Daoy (cell line): Measurements from ENCODE around the gene IQUB. TPM values are rescaled to one million over a fixed set of nuclear protein-coding genes. Genes with fewer than 3 reads are reported as not detected.
"Not testable (repeated sequence)": the region's sequence is repeated elsewhere in the genome, so short reads cannot be mapped to it uniquely, and the experiment has no call there.

Experiments used
- DNase-seq: peaks from one replicate; pipeline ENCODE4 v3.0.0-alpha.2; 2015; ENCODE audit warnings: low read depth
- total RNA-seq: library from RNA; depleted of rRNA; stranded (reverse); fragments of >200 nt; shearing (Covaris generic); gene quantifications from 2 replicates; pipeline ENCODE4 v1.2.3, GENCODE V29; 2014; rRNA removed

IQUB gene
- total RNA-seq = 0.74 and 1.0 TPM in 2 replicates

DNA sequence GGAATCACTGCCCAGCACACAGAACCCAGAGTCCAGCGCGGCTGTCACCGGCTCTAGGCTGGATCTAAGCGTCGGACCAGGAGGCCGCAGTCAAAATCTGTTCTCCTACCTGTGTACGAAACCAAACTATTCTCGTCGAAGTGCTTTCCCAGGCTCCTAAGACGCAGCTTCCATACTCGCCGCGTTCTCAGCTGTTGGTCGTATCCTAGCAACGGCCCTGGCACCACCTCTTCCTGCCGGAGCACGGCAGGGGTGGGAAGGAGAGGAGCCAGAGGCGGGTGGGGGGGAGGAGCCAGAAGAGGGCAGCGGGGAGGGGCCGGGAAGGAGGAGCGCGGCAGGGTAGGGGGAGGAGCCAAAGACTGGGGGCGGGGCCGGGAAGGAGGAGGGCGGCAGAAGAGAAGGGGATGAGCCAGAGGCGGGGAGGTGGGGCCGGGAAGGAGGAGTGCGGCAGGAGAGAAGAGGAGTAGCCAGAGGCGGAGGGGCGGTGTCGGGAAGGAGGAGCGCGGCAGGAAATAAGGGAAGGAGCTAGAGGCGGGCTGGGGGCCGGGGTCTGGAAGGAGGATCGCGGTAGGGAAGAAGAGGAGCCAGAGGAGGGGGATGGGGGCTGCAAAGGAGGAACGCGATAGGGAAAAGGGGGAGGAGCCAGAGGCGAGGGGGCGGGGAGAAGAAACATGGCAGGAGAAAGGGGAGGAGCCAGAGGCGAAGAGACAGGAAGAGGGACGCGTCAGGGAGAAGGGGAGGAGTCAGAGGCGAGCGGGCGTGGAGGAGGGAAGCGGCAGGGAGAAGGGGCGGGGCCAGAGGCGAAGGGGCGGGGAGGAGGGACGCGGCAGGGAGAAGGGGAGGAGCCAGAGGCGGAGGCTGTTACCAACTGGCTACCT, at the start of gene IQUB:
Gene IQUB (minus strand): TSS at position 213 of the 878 bp plus-strand sequence. CDS start 22,255 bp downstream, outside the sequence.
- peak; percentile 100 for DNase-seq

GRCh38 chr7:123583821-123584220, 49.4 kb upstream of the IQUB start:
- DNase-seq = no peak

DNA sequence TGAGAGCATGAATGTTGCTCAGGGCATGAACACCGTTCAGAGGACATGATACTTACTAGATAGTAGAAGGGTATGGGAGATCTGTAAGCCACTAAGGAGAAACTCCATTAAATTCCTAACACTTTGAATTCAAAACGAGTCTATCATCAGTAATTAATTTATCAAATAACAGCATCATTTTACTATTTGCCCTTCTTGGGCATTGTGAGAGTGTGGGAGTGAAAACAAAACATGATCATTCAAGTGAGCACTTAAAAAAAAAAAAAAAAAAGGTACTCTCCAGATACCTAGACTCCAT, 46.7 kb upstream of the IQUB start:
- no peak for DNase-seq

GRCh38 chr7:123580406-123581161, 46.2 kb upstream of the IQUB start:
- DNase-seq = peak; percentile 55

DNA sequence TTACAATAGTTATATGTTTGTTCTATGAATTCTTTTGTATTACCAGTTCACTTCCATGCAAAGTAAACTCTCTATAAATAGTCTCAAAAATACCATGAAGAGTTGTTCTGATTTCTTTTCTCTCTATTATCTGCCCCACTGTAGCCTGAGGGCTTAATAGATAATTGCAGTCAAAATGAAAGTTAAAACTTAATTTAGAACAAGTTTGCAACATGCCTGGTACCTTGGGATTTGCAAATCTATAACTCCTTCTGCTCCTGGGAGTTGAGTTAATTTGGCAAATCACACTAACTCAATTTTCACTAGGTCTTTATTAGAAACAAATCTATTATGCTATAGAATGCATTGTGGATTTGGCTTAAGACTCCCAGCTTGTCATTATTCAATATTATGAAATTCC, 45.0 kb upstream of the IQUB start:
- DNase-seq = no peak

GRCh38 chr7:123573896-123574467, 39.6 kb upstream of the IQUB start:
- no peak for DNase-seq

DNA sequence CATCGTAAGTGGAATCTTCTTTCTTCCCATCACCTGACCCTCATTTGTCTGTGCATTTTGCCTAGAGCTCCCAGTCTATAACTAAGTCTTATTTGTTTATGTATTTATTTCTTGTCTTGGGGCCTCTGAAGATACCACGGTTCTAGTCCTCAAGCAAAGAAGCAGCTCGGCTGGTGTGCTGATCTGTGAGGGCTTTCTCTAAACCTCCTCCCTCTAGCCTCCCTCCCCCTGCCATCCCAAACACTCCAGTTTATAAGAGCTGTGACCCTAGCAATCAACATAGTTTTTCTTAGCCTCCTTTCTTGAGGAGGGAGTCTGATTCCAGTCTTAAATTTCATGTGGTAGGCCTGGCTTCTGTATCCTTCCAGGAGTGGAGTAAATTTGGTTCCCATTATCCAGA, 38.9 kb upstream of the IQUB start:
- DNase-seq = no peak

DNA sequence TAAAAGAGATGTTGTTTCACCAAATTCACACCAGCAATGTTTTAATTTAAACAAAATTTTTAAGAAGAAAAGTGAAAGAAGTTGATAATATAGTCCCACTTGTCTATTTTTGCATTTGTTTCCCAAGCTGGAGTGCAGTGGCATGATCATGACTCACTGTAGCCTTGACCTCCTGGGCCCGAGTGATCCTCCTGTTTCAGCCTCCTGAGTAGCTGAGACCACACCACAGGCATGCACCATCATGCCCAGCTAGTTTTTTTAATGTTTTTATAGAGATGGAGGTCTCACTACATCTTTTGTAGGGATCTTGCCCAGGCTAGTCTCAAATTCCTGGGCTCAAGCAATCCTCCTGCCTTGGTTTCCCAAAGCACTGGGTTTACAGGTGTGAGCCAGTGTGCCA, 37.3 kb upstream of the IQUB start:
- DNase-seq = peak; percentile 51

- DNase-seq = no peak
Measured at GRCh38 chr7:123571187-123571586, 36.8 kb upstream of the IQUB start.

- no peak for DNase-seq
Measured at GRCh38 chr7:123570390-123571182, 36.2 kb upstream of the IQUB start.

DNA sequence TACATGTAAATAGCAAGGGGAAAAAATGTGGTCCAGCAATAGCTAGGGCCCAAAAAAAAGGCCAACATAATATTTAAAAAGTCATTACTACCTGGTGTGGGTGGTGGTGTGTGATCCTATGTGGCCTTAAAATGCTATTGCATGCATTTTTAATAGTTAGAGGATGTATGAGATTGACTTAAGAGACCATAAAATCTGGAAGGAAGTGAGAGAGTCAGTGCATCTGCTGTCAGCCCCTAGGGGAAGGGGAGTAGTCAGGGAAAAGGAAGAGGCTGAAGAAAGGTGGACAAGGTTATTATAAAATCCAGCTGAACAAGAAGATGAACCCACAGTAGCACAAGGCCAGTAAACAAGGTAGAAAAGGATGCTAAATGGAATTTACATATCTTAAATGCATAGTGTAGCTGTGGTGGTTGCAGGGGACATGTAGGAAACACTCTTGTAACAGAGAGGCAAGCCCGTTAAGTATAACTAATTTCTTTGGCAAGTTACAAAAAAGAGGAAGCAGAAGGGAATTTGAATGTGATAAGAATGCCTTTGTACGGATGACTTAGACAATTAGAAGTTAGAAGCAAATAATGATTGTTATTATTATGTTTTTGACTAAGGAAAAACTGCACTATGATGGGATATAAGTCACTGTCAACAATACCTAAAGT, 35.1 kb upstream of the IQUB start:
- DNase-seq = no peak

GRCh38 chr7:123562121-123562520, 27.7 kb upstream of the IQUB start:
- no peak for DNase-seq

DNA sequence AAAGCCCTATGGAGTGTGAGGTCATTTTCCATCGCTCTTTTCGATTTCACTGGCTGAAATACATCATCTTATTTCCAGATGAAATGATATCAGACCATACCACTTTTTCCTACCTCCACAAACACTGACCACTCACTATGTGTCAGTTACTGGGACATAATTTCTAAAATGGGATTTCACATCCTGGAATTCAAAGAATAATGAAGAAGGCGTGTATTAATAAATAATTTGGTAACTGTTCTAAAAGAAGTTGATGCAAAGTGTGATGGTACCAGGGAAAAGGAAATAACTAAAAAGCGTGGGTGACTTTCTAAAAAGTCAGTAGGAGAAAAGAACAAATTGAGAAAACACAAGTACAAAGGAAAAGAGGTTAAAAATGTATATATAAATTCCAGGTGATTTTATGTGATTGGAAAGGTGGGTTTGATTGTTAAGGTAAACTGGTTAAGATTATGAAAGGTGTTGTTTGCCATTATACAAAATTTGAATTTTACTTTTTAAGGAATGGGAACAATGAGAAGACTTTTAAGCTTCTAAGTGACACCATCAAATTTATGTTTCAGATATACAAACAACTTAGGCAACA, 24.0 kb upstream of the IQUB start:
- DNase-seq = no peak

GRCh38 chr7:123557398-123558288, 23.2 kb upstream of the IQUB start, which contains the start of gene NDUFA5:
Gene NDUFA5 (minus strand): TSS chr7:123557818. CDS start chr7:123557795, 23 bp downstream.
- peak; percentile 100 for DNase-seq

DNA sequence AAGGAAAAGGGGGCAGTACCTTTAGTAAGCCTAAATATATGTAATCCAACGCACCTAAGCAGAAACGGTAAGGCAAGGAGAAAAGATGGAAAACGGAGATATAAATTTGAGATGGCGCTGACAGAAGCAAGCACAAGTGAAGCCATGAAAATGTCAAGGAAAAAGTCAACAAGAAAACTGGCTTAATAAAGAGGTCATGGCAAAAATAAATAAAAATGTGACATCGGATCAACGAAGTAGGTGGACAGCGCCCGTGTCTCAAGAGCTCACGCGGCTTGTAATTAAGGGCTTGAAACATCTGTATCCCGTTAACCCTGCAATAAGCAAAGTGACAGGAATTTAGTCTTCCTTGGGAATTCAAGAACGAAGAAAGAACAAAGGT, 22.6 kb upstream of the IQUB start:
- no peak for DNase-seq

DNA sequence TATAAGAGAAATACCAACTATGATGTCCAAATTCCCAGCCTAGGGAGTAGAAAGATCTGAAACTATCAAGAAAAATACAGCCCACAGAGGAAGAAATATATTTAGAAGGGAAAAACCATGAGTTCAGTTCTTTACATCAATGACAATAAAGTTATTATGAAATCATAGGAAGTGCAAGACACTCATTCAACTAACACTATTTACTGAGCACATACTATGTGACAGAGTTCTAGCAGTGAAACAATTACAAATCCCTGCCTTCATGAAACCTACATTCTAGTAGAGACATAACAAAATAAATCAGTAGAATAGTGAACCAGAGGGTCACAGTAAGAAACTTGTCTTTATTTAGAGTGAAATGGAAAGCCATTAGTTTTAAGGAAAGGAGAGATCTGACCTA, 21.1 kb upstream of the IQUB start:
- no peak for DNase-seq

GRCh38 chr7:123553159-123553558, 18.8 kb upstream of the IQUB start:
- DNase-seq = no peak

DNA sequence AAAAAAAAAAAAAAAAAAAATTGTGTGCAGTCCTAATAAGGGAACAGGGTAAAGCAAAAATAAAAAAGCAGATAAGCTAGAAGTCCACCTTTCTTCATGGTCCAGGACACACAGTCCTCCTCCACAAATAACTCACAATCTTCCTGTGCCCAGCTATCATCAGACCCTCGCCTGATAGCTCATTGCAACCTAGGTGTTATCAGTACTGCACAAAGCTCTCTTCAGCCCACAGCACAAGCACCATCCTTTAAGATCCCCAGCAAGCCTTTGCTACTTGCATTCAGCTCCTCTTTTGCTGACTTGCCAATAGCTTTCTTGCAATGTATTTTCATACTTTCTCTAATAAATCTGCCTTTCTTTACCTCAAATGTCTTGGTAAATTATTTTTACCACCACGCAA, 18.2 kb upstream of the IQUB start:
- no peak for DNase-seq

DNA sequence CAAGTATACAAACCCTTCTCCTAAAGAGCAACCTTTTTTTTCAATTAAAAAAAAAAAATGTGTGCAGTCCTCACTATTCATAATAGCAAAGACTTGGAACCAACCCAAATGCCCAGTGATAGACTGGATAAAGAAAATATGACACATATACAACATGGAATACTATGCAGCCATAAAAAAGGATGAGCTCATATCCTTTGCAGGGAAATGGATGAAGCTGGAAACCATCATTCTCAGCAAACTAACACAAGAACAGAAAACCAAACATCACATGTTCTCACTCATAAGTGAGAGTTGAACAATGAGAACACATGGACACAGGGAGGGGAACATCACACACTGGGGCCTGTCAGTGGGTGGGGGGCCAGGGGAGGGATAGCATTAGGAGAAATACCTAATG, 17.7 kb upstream of the IQUB start:
- not testable (repeated sequence) for DNase-seq

DNA sequence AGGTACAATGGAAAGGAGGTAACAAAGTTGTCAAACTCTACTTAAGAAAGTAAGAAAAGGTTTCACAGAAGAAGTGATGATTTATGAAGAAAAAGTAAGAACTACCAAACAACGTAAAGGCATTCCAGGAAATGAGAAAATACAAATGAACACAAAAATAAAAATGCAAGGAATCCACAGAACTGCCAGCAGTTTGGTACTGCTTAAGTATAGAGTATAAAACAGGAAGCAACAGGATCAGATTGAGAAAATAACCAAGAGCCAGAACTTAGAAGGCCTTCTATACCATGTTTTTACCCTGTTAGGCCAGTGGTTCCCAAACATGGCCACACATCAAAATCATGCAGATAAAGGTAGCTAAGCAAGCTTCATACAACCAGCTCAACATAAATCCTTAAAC, 14.0 kb upstream of the IQUB start:
- DNase-seq = no peak
